Nephron (organoid): ENCODE data around the gene ARL8A.

Experiments
- H3K27ac Mint-ChIP-seq, 3 experiments: 2 replicates each; pipeline ENCODE4 v1.8.0; 2020; ENCODE audit warnings: mixed read lengths in 3 of 3, mild to moderate bottlenecking in 2 of 3, moderate library complexity in 1 of 3
- H3K27me3 Mint-ChIP-seq: 2 replicates; pipeline ENCODE4 v1.8.0; 2021; ENCODE audit warnings: low read depth, mild to moderate bottlenecking, moderate library complexity, mixed read lengths
- H3K36me3 Mint-ChIP-seq: 2 replicates; pipeline ENCODE4 v1.8.0; 2020; ENCODE audit warnings: low read depth, mixed read lengths
- H3K4me1 Mint-ChIP-seq: 2 replicates; pipeline ENCODE4 v1.8.0; 2020; ENCODE audit warnings: mixed read lengths
- H3K4me3 Mint-ChIP-seq, 3 experiments: 2 replicates each; pipeline ENCODE4 v1.8.0; 2020; ENCODE audit warnings: mild to moderate bottlenecking in 3 of 3, mixed read lengths in 3 of 3, moderate library complexity in 2 of 3
- H3K9me3 Mint-ChIP-seq: 2 replicates; pipeline ENCODE4 v1.8.0; 2020; ENCODE audit warnings: mixed read lengths
- TF ChIP-seq, protein P1 (sequence below), 3 experiments: fragments of 200-600 bp; sonication (generic); IDR thresholded peaks; one replicate each; pipeline ENCODE4 v1.5.0; 2021; ENCODE audit warnings: antibody characterized with exemption in 3 of 3; ENCODE audit not compliant: unreplicated experiment in 3 of 3

The ARL8A gene

DNA sequence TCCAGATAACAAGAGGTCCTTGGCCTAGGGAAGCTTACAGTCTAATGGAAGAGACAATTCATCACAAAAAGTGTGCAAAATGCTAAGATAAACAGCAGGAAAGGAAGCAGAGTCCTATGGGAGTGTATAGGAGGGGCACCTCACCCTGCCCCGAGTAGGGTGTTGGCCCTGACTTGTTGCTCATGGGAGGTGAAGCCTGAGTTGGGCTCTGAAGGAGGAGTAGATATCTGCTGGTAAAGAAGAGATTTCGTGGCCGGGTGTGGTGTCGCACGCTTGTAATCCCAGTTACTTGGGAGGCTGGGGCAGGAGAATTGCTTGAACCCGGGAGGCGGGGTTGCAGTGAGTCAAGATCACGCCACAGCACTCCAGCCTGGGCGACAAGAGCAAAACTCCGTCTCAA lies 40.5 kb downstream of the ARL8A start:
- TF ChIP-seq, protein P1, sequence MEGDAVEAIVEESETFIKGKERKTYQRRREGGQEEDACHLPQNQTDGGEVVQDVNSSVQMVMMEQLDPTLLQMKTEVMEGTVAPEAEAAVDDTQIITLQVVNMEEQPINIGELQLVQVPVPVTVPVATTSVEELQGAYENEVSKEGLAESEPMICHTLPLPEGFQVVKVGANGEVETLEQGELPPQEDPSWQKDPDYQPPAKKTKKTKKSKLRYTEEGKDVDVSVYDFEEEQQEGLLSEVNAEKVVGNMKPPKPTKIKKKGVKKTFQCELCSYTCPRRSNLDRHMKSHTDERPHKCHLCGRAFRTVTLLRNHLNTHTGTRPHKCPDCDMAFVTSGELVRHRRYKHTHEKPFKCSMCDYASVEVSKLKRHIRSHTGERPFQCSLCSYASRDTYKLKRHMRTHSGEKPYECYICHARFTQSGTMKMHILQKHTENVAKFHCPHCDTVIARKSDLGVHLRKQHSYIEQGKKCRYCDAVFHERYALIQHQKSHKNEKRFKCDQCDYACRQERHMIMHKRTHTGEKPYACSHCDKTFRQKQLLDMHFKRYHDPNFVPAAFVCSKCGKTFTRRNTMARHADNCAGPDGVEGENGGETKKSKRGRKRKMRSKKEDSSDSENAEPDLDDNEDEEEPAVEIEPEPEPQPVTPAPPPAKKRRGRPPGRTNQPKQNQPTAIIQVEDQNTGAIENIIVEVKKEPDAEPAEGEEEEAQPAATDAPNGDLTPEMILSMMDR (IDR thresholded peaks at IDR 0.05; ENCODE audit: unreplicated experiment in 3 of 3): no peak
- H3K27ac Mint-ChIP-seq: no peak overlapping the region
- H3K4me1 Mint-ChIP-seq: peaks cover 13% of the 10 kb centered on the region
- no peaks in the 10 kb centered on the region for H3K27me3 Mint-ChIP-seq
- H3K36me3 Mint-ChIP-seq: no peaks in the 10 kb centered on the region
- H3K9me3 Mint-ChIP-seq: no peaks in the 10 kb centered on the region
- H3K4me3 Mint-ChIP-seq: no peak overlapping the region

DNA sequence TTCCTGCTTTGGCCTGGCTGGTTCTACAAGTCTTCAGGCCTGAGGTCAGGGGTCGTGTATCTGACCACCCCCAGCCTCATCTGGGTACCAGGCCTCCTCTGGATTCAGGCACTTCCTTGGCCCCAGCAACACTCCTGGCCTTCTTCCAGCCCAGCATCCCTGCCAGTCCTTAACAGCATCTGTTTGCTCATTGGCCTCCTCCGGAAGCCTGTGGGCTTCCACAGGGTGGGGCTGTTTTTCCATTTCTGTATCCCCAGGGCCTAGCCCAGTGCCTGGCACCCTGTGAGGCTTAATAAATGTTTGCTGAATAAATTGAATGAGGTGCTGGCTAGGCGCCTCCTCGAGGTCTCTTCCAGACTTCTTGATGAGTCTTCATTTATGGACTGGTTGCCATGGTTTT lies 43.4 kb downstream of the ARL8A start:
- no peak overlapping the region for H3K27ac Mint-ChIP-seq
- TF ChIP-seq, protein P1 (IDR thresholded peaks at IDR 0.05; ENCODE audit: unreplicated experiment in 3 of 3): no peak
- peaks cover 6% of the 10 kb centered on the region for H3K4me1 Mint-ChIP-seq

DNA sequence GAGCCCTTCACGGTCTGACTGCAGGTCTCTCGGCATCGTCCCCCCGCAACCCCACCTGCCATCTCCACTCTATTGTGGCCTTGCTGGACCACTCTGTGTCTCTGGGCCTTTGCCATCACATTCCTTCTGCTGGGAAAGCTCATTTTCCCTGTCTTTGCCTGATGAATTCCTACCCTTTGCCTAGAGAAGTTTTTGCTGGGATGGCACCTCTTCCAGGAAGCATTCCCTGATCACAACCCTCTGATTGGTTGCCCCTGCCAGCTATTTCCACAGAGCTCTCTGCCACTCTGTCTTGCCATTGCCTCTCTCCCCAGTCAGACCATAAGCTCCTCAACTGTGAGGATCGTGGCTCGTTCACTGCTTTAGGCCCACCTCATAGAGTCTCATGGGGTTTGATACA lies 50.7 kb downstream of the ARL8A start:
- H3K9me3 Mint-ChIP-seq: no peaks in the 10 kb centered on the region

More for the DNA sequence above, 43.4 kb downstream of the ARL8A start:
- Mint-ChIP-seq H3K27me3 (peaks cover 3% of the 10 kb centered on the region), H3K36me3 (no peaks in the 10 kb centered on the region), H3K4me3 (no peak overlapping the region), H3K9me3 (no peaks in the 10 kb centered on the region)

DNA sequence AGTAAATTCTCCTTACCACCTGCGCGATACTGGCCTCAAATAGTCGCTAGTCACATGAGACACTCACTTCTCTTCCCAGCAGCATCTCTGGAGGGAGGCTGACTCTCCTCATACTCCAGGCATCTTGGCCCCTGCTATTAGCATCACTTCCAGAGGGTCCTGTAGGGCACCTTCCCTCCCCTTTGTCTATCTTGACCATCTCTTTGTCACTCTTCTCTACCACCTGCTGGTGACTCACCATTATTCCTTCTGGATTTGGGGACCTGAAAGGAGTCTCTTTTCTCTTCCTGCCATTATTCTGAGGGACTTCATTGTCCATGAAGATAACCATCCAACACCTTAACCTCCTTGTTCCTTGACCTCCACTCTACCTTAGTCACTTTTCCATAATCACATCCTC lies 53.5 kb downstream of the ARL8A start:
- Mint-ChIP-seq H3K36me3 (no peaks in the 10 kb centered on the region), H3K27me3 (peaks cover 20% of the 10 kb centered on the region), H3K27ac (peak overlapping the region in 1 of 3 experiments; percentile 16), H3K4me1 (peaks cover 9% of the 10 kb centered on the region), H3K4me3 (no peak overlapping the region), H3K9me3 (no peaks in the 10 kb centered on the region)
- TF ChIP-seq, protein P1 (IDR thresholded peaks at IDR 0.05; ENCODE audit: unreplicated experiment in 3 of 3): no peak

More for the DNA sequence above, 50.7 kb downstream of the ARL8A start:
- Mint-ChIP-seq H3K27me3 (peaks cover 14% of the 10 kb centered on the region), H3K36me3 (no peaks in the 10 kb centered on the region), H3K27ac (no peak overlapping the region), H3K4me1 (no peaks in the 10 kb centered on the region), H3K4me3 (no peak overlapping the region)
- TF ChIP-seq, protein P1 (IDR thresholded peaks at IDR 0.05; ENCODE audit: unreplicated experiment in 3 of 3): no peak

DNA sequence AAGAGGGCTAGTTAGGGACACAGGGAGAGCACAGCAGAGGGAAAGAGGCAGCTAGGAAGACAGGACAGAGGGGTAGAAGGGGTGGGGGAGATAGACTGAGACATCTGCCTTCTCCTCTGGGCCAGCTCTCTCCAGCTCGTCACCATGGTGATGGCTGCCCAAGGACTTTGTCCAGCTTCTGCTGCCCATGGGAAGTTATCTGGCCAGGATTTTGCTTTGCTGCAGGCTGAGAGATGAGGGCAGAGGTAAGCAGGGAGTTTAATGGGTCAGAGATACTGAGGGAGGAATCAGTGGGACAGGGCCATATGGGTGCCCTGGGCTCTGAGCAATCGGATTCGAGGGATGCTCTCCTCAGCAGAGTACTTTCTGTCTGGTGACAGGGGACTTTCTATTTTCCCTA lies 56.3 kb downstream of the ARL8A start:
- peaks cover 25% of the 10 kb centered on the region for H3K4me1 Mint-ChIP-seq
- H3K27me3 Mint-ChIP-seq: peaks cover 23% of the 10 kb centered on the region
- no peak overlapping the region for H3K4me3 Mint-ChIP-seq

More for the DNA sequence above, 56.3 kb downstream of the ARL8A start:
- peak overlapping the region in 2 of 3 experiments; percentile 32 to 85 for H3K27ac Mint-ChIP-seq
- H3K36me3 Mint-ChIP-seq: no peaks in the 10 kb centered on the region
- TF ChIP-seq, protein P1 (IDR thresholded peaks at IDR 0.05; ENCODE audit: unreplicated experiment in 3 of 3): no peak
- no peaks in the 10 kb centered on the region for H3K9me3 Mint-ChIP-seq
